ENCODE measurements around the gene MUC21.
"Not testable (repeated sequence)": the region's sequence is repeated elsewhere in the genome, so short reads cannot be mapped to it uniquely, and the experiment has no call there.

MUC21 gene

DNA sequence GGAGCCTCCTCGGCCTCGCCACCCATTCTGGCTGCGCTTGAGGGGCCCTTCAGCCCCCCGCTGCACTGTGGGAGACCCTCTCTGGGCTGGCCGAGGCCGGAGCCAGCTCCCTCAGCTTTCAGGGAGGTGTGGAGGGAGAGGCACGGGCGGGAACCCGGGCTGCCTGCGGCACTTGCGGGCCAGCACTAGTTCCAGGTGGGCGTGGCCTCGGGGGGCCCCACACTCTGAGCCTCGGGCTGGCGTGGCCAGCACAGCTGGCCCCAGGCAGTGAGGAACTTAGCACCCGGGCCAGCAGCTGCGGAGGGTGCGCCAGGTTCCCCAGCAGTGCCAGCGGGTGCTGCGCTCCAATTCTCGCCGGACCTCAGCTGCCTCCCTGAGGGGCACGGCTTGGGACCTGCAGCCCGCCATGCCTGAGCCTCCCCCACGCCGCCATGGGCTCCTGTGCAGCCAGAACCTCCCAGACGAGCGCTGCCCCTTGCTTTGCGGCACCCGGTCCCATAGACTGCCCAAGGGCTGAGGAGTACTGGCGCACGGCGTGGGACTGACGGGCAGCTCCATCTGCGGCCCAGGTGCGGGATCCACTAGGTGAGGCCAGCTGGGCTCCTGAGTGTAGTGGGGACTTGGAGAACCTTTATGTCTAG, 33.3 kb downstream of the MUC21 start:
- Histone ChIP-seq H3K27ac (ENCODE audit: low read depth, low read length) (no peak overlapping the region), H3F3A (ENCODE audit: insufficient read depth) (no peaks in the 10 kb centered on the region), H3K9me2 (replicated peaks; ENCODE audit: insufficient read depth, low read length) (no peaks in the 10 kb centered on the region), H3K4me3 (ENCODE audit: insufficient read depth, low read length, poor library complexity, severe bottlenecking) (no peak overlapping the region), H3K4me2 (ENCODE audit: low read depth, low read length, poor library complexity, severe bottlenecking) (no peak overlapping the region), H4K20me1 (ENCODE audit: low read depth, low read length) (no peaks in the 10 kb centered on the region), H3K27me3 (ENCODE audit: low read length) (no peaks in the 10 kb centered on the region), H2AFZ (ENCODE audit: low read depth, low read length, severe bottlenecking) (no peak overlapping the region), H3K9me3 (ENCODE audit: insufficient read depth, low read length) (0 out of 2 replicates have a peak, but pooled peaks cover 5% of the 10 kb centered on the region), H3K36me3 (ENCODE audit: low read length) (no peaks in the 10 kb centered on the region), H3K9ac (ENCODE audit: low read length) (no peak overlapping the region), H3K79me2 (ENCODE audit: insufficient read depth, low read length) (no peaks in the 10 kb centered on the region)
- TF ChIP-seq EZH2phosphoT487 (conservative IDR thresholded peaks at IDR 0.05; ENCODE audit: low read length) = no peak
- TF ChIP-seq, protein P1, sequence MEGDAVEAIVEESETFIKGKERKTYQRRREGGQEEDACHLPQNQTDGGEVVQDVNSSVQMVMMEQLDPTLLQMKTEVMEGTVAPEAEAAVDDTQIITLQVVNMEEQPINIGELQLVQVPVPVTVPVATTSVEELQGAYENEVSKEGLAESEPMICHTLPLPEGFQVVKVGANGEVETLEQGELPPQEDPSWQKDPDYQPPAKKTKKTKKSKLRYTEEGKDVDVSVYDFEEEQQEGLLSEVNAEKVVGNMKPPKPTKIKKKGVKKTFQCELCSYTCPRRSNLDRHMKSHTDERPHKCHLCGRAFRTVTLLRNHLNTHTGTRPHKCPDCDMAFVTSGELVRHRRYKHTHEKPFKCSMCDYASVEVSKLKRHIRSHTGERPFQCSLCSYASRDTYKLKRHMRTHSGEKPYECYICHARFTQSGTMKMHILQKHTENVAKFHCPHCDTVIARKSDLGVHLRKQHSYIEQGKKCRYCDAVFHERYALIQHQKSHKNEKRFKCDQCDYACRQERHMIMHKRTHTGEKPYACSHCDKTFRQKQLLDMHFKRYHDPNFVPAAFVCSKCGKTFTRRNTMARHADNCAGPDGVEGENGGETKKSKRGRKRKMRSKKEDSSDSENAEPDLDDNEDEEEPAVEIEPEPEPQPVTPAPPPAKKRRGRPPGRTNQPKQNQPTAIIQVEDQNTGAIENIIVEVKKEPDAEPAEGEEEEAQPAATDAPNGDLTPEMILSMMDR (IDR thresholded peaks at IDR 0.05; ENCODE audit: insufficient read depth, low read length, poor library complexity, severe bottlenecking) = no peak

DNA sequence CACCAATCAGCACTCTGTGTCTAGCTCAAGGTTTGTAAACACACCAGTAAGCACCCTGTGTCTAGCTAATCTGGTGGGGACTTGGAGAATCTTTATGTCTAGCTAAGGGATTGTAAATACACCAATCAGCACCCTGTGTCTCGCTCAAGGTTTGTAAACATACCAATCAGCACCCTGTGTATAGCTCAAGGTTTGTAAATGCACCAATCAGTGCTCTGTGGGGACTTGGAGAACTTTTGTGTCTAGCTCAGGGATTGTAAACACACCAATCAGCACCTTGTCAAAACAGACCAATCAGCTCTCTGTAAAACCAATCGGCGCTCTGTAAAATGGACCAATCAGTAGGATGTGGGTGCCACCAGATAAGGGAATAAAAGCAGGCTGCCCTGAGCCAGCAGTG, 33.9 kb downstream of the MUC21 start:
- H3K9ac ChIP-seq (ENCODE audit: low read length); H3K9me3 ChIP-seq (ENCODE audit: insufficient read depth, low read length); H3K9me2 ChIP-seq (replicated peaks; ENCODE audit: insufficient read depth, low read length); H3K4me2 ChIP-seq (ENCODE audit: low read depth, low read length, poor library complexity, severe bottlenecking); H3K79me2 ChIP-seq (ENCODE audit: insufficient read depth, low read length); H3K27ac ChIP-seq (ENCODE audit: low read depth, low read length); H3K27me3 ChIP-seq (ENCODE audit: low read length); H2AFZ ChIP-seq (ENCODE audit: low read depth, low read length, severe bottlenecking); H3F3A ChIP-seq (ENCODE audit: insufficient read depth); H4K20me1 ChIP-seq (ENCODE audit: low read depth, low read length); H3K36me3 ChIP-seq (ENCODE audit: low read length); H3K4me3 ChIP-seq (ENCODE audit: insufficient read depth, low read length, poor library complexity, severe bottlenecking): not testable (repeated sequence)

DNA sequence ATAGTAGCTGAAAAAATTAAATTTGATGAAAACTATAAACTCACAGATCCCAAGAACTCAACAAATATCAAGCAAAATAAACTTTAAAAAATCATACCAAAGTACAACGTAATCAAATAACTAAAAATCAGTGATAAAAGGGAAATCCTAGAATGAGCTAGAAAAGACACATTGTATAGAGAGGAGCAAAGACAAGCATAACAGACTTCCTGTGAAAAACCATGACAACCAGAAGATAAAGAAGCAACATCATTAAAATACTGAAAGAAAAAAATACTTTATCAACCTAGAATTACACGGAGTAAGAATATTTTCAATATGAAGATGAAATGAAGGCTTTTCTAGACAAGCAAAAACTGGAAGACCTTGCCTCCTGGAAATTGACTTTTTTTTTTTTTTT, 36.5 kb downstream of the MUC21 start:
- no peaks in the 10 kb centered on the region for H3F3A ChIP-seq (ENCODE audit: insufficient read depth)
- no peak overlapping the region for H3K27ac ChIP-seq (ENCODE audit: low read depth, low read length)
- no peaks in the 10 kb centered on the region for H3K79me2 ChIP-seq (ENCODE audit: insufficient read depth, low read length)
- H3K27me3 ChIP-seq (ENCODE audit: low read length) = no peaks in the 10 kb centered on the region
- H4K20me1 ChIP-seq (ENCODE audit: low read depth, low read length) = no peaks in the 10 kb centered on the region
- H3K36me3 ChIP-seq (ENCODE audit: low read length) = no peaks in the 10 kb centered on the region
- H3K9ac ChIP-seq (ENCODE audit: low read length) = no peak overlapping the region
- H3K9me2 ChIP-seq (replicated peaks; ENCODE audit: insufficient read depth, low read length) = no peaks in the 10 kb centered on the region
- 0 out of 2 replicates have a peak, but pooled peaks cover 5% of the 10 kb centered on the region for H3K9me3 ChIP-seq (ENCODE audit: insufficient read depth, low read length)
- TF ChIP-seq, protein P1 (IDR thresholded peaks at IDR 0.05; ENCODE audit: insufficient read depth, low read length, poor library complexity, severe bottlenecking) = no peak
- no peak for TF ChIP-seq EZH2phosphoT487 (conservative IDR thresholded peaks at IDR 0.05; ENCODE audit: low read length)
- no peak overlapping the region for H3K4me2 ChIP-seq (ENCODE audit: low read depth, low read length, poor library complexity, severe bottlenecking)
- H3K4me3 ChIP-seq (ENCODE audit: insufficient read depth, low read length, poor library complexity, severe bottlenecking) = no peak overlapping the region
- no peak overlapping the region for H2AFZ ChIP-seq (ENCODE audit: low read depth, low read length, severe bottlenecking)

DNA sequence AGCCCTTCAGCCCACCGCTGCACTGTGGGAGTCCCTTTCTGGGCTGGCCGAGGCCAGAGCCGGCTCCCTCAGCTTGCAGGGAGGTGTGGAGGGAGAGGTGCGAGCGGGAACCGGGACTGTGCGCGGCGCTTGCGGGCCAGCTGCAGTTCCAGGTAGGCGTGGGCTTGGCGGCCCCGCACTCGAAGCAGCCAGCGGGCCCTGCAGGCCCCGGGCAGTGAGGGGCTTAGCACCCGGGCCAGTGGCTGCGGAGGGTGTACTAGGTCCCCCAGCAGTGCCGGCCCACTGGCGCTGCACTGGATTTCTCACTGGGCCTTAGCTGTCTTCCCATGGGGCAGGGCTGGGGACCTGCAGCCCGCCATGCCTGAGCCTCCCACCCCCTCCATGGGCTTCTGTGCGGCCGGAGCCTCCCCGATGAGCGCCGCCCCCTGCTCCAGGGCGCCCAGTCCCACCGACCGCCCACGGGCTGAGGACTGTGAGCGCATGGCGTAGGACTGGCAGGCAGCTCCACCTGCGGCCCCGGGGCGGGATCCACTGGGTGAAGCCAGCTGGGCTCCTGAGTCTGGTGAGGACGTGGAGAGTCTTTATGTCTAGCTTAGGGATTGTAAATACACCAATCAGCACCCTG, 37.2 kb downstream of the MUC21 start:
- H3K79me2 ChIP-seq (ENCODE audit: insufficient read depth, low read length); H2AFZ ChIP-seq (ENCODE audit: low read depth, low read length, severe bottlenecking); H3F3A ChIP-seq (ENCODE audit: insufficient read depth); H3K4me2 ChIP-seq (ENCODE audit: low read depth, low read length, poor library complexity, severe bottlenecking); H3K27ac ChIP-seq (ENCODE audit: low read depth, low read length); H3K9me2 ChIP-seq (replicated peaks; ENCODE audit: insufficient read depth, low read length); H4K20me1 ChIP-seq (ENCODE audit: low read depth, low read length); H3K9ac ChIP-seq (ENCODE audit: low read length); H3K27me3 ChIP-seq (ENCODE audit: low read length); H3K4me3 ChIP-seq (ENCODE audit: insufficient read depth, low read length, poor library complexity, severe bottlenecking); H3K36me3 ChIP-seq (ENCODE audit: low read length); H3K9me3 ChIP-seq (ENCODE audit: insufficient read depth, low read length): not testable (repeated sequence)

DNA sequence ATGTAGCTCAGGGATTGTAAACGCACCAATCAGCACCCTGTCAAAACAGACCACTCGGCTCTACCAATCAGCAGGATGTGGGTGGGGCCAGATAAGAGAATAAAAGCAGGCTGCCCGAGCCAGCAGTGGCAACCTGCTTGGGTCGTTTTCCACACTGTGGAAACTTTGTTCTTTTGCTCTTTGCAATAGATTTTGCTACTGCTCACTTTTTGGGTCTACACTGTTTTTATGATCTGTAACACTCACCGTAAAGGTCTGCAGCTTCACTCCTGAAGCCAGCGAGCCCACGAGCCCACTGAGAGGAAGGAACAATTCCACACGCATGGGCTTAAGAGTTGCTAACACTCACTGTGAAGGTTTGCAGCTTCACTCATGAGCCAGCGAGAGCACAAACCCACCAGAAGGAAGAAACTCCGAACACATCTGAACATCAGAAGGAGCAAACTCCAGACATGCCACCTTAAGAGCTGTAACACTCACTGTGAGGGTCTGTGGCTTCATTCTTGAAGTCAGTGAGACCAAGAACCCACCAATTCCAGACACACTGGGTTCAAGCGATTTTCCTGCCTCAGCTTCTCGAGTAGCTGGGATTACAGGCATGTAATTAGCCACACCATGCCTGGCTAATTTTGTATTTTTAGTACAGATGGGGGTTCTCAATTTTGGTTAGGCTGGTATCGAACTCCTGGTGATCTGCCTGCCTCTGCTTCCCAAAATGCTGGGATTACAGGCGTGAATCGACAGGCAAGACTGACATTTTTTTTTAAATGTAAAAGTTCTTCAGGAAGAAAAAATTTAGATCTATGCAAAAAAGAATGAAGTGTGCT, 38.4 kb downstream of the MUC21 start:
- not testable (repeated sequence) for H3F3A ChIP-seq (ENCODE audit: insufficient read depth); H4K20me1 ChIP-seq (ENCODE audit: low read depth, low read length); H3K9ac ChIP-seq (ENCODE audit: low read length); H3K9me3 ChIP-seq (ENCODE audit: insufficient read depth, low read length); H3K27me3 ChIP-seq (ENCODE audit: low read length); H3K4me2 ChIP-seq (ENCODE audit: low read depth, low read length, poor library complexity, severe bottlenecking); H3K79me2 ChIP-seq (ENCODE audit: insufficient read depth, low read length); H3K36me3 ChIP-seq (ENCODE audit: low read length); H3K9me2 ChIP-seq (replicated peaks; ENCODE audit: insufficient read depth, low read length); H3K27ac ChIP-seq (ENCODE audit: low read depth, low read length); H3K4me3 ChIP-seq (ENCODE audit: insufficient read depth, low read length, poor library complexity, severe bottlenecking); H2AFZ ChIP-seq (ENCODE audit: low read depth, low read length, severe bottlenecking)
